Tibial nerve (tissue), 4 donors: ENCODE measurements around the gene ASF1B. TPM values are rescaled to one million over a fixed set of nuclear protein-coding genes. Genes with fewer than 3 reads are reported as not detected.

Experiments used
- DNase-seq, 2 donors: peaks; one replicate each; pipeline ENCODE4 v3.0.0-alpha.2; 2019; ENCODE audit warnings: low spot score in 2 of 2
- H3K27ac ChIP-seq, 4 donors: fragments of 200-600 bp; sonication (generic) in 3 of 4; one replicate each; pipeline ENCODE4 v1.5.1; 2017 to 2019; ENCODE audit warnings: mild to moderate bottlenecking in 1 of 4
- H3K27me3 ChIP-seq, 2 donors: fragments of 200-600 bp; sonication (generic) in 1 of 2; one replicate each; pipeline versions ENCODE4 v1.5.1 to v1.6.0; 2017 to 2019
- H3K36me3 ChIP-seq, 3 donors: fragments of 200-600 bp; sonication (generic); one replicate each; pipeline ENCODE4 v1.5.1; 2018 to 2019
- H3K4me1 ChIP-seq, 4 donors: fragments of 200-600 bp; sonication (generic) in 3 of 4; one replicate each; pipeline ENCODE4 v1.5.1; 2017 to 2019
- H3K4me3 ChIP-seq, 4 donors: fragments of 200-600 bp; sonication (generic) in 3 of 4; one replicate each; pipeline ENCODE4 v1.5.1; 2017 to 2019; ENCODE audit warnings: mild to moderate bottlenecking in 1 of 4, moderate library complexity in 1 of 4
- H3K9me3 ChIP-seq, 4 donors: fragments of 200-600 bp; sonication (generic) in 3 of 4; one replicate each; pipeline ENCODE4 v1.5.1; 2017 to 2019
- EP300 ChIP-seq, 2 donors: sonication (generic); formaldehyde crosslinking; IDR thresholded peaks; one replicate each; pipeline ENCODE4 v1.6.1; 2017; ENCODE audit warnings: antibody characterized with exemption in 2 of 2, mild to moderate bottlenecking in 1 of 2
- POLR2A ChIP-seq, 2 donors: fragments of 450-650 bp; IDR thresholded peaks; one replicate each; pipeline ENCODE4 v1.6.1; 2017; ENCODE audit warnings: antibody characterized with exemption in 2 of 2, mild to moderate bottlenecking in 2 of 2, moderate library complexity in 2 of 2
- WGBS, 2 donors: methylation state at CpG; one replicate each; pipeline ENCODE4 v1.1.5; 2018; 5-methylcytosine and 5-hydroxymethylcytosine counted together
- total RNA-seq, 4 donors: library from RNA; depleted of rRNA; stranded (reverse); fragments of >200 nt; gene quantifications; one replicate each; pipeline ENCODE4 v1.1.0, GENCODE V29; 2016
- TF ChIP-seq, protein P1 (sequence below), 5 experiments: fragments of 200-600 bp in 3 of 5; fragments of 450-650 bp in 2 of 5; sonication (generic) in 3 of 5; IDR thresholded peaks; one replicate each; pipeline ENCODE4 v1.5.1; 2016 to 2019; ENCODE audit warnings: antibody characterized with exemption in 5 of 5, mild to moderate bottlenecking in 3 of 5, moderate library complexity in 2 of 5

Gene ASF1B
- total RNA-seq, 4 donors from 2014 or later = 0.90 to 2.3 TPM; not detected in 2

- peak overlapping the region; percentile 53 to 95 (median 78) for H3K4me3 ChIP-seq
These were observed 44.5 kb downstream of the ASF1B start for GRCh38 chr19:14091813-14092462.

GRCh38 chr19:14091081-14091812, 45.1 kb downstream of the ASF1B start:
- peaks cover 0 to 11% (median 3%) of the 10 kb centered on the region in 4 donors for H3K9me3 ChIP-seq
- peak; percentile 37 to 75 for TF ChIP-seq POLR2A (IDR thresholded peaks at IDR 0.05)
- peak in 1 of 2 donors; percentile 39 for TF ChIP-seq EP300 (IDR thresholded peaks at IDR 0.05)
- TF ChIP-seq, protein P1, sequence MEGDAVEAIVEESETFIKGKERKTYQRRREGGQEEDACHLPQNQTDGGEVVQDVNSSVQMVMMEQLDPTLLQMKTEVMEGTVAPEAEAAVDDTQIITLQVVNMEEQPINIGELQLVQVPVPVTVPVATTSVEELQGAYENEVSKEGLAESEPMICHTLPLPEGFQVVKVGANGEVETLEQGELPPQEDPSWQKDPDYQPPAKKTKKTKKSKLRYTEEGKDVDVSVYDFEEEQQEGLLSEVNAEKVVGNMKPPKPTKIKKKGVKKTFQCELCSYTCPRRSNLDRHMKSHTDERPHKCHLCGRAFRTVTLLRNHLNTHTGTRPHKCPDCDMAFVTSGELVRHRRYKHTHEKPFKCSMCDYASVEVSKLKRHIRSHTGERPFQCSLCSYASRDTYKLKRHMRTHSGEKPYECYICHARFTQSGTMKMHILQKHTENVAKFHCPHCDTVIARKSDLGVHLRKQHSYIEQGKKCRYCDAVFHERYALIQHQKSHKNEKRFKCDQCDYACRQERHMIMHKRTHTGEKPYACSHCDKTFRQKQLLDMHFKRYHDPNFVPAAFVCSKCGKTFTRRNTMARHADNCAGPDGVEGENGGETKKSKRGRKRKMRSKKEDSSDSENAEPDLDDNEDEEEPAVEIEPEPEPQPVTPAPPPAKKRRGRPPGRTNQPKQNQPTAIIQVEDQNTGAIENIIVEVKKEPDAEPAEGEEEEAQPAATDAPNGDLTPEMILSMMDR (IDR thresholded peaks at IDR 0.05) = peak in 2 of 5 experiments; percentile 19 to 21
- no peaks in the 10 kb centered on the region for H3K27me3 ChIP-seq
- H3K36me3 ChIP-seq = peaks cover 0 to 47% (median 0%) of the 10 kb centered on the region in 3 donors
- 1% methylated on average over 11 to 18 of the region's 72 CpGs for WGBS, 2 donors
- H3K4me3 ChIP-seq = peak overlapping the region; percentile 53 to 95 (median 78)
- DNase-seq = peak; percentile 14 to 59
- peak overlapping the region; percentile 87 to 95 (median 92) for H3K27ac ChIP-seq
- peaks cover 0 to 22% (median 6%) of the 10 kb centered on the region in 4 donors for H3K4me1 ChIP-seq

More at GRCh38 chr19:14091813-14092462, 44.5 kb downstream of the ASF1B start:
- H3K27ac ChIP-seq = peak overlapping the region; percentile 87 to 95 (median 92)
- WGBS, 2 donors = 14 to 18% methylated on average over 15 of the region's 15 CpGs
- peaks cover 0 to 11% (median 3%) of the 10 kb centered on the region in 4 donors for H3K9me3 ChIP-seq
- TF ChIP-seq EP300 (IDR thresholded peaks at IDR 0.05) = no peak
- TF ChIP-seq POLR2A (IDR thresholded peaks at IDR 0.05) = no peak
- TF ChIP-seq, protein P1 (IDR thresholded peaks at IDR 0.05) = no peak
- H3K27me3 ChIP-seq = no peaks in the 10 kb centered on the region
- peaks cover 0 to 49% (median 0%) of the 10 kb centered on the region in 3 donors for H3K36me3 ChIP-seq
- DNase-seq = no peak
- peaks cover 0 to 22% (median 6%) of the 10 kb centered on the region in 4 donors for H3K4me1 ChIP-seq

- peak within 1 kb of the TSS; percentile 53 to 95 (median 78) for H3K4me3 ChIP-seq
- peaks cover 0 to 22% (median 6%) of the 10 kb centered on the region in 4 donors for H3K4me1 ChIP-seq
- peaks cover 0 to 11% (median 3%) of the 10 kb centered on the region in 4 donors for H3K9me3 ChIP-seq
- 0 to 1% methylated on average over 15 to 33 of the region's 65 CpGs for WGBS, 2 donors
- H3K27me3 ChIP-seq = no peaks in the 10 kb centered on the region
- H3K27ac ChIP-seq = peak within 1 kb of the TSS; percentile 87 to 95 (median 92)
- H3K36me3 ChIP-seq = peaks cover 0 to 43% (median 0%) of the 10 kb centered on the region in 3 donors
- TF ChIP-seq, protein P1 (IDR thresholded peaks at IDR 0.05) = no peak
- no peak for TF ChIP-seq EP300 (IDR thresholded peaks at IDR 0.05)
- no peak for TF ChIP-seq POLR2A (IDR thresholded peaks at IDR 0.05)
- peak; percentile 86 to 89 for DNase-seq
These were observed 45.8 kb downstream of the ASF1B start, which contains the start of gene SAMD1 for GRCh38 chr19:14090509-14091080. TSS of gene SAMD1 (minus strand) at chr19:14090751.

- 0 to 1% methylated on average over 6 to 67 of the region's 142 CpGs for WGBS, 2 donors
- H3K4me3 ChIP-seq = peak overlapping the region; percentile 49 to 95 (median 78)
- H3K4me1 ChIP-seq = peaks cover 0 to 22% (median 6%) of the 10 kb centered on the region in 4 donors
- peaks cover 0 to 36% (median 0%) of the 10 kb centered on the region in 3 donors for H3K36me3 ChIP-seq
- no peaks in the 10 kb centered on the region for H3K27me3 ChIP-seq
- peak overlapping the region in 3 of 4 donors; percentile 91 to 95 (median 94) for H3K27ac ChIP-seq
- peaks cover 0 to 11% (median 3%) of the 10 kb centered on the region in 4 donors for H3K9me3 ChIP-seq
- DNase-seq = peak in 1 of 2 donors; percentile 17
- no peak for TF ChIP-seq EP300 (IDR thresholded peaks at IDR 0.05)
- TF ChIP-seq, protein P1 (IDR thresholded peaks at IDR 0.05) = peak in 2 of 5 experiments; percentile 34 to 43
These were observed 46.5 kb downstream of the ASF1B start for GRCh38 chr19:14089662-14090508.
